ENCODE measurements around the gene ANKRD63. TPM values are rescaled to one million over a fixed set of nuclear protein-coding genes. Genes with fewer than 3 reads are reported as not detected.

ANKRD63 gene
- total and polyA plus RNA-seq, 2 donors (not counting 1 experiment from before 2014, with no cell fraction given) = not detected

GRCh38 chr15:40297356-40297755, 14.5 kb upstream of the ANKRD63 start:
- no peak overlapping the region for H3K9ac ChIP-seq (ENCODE audit: insufficient read depth, low read length)
- H3K4me3 ChIP-seq (replicated peaks in 1 of 4; ENCODE audit: control extremely low read depth in 1 of 4, insufficient read depth in 1 of 4, low read depth in 3 of 4, low read length in 4 of 4) = no peak overlapping the region
- no peaks in the 10 kb centered on the region for H3K9me3 ChIP-seq (ENCODE audit: control insufficient read depth, insufficient read depth, low read depth, low read length)
- H3K27ac ChIP-seq (ENCODE audit: insufficient read depth, low read length) = no peak overlapping the region
- TF ChIP-seq EZH2 (IDR thresholded peaks at IDR 0.05; ENCODE audit: low read length, missing control alignments) = no peak
- TF ChIP-seq, protein P1, sequence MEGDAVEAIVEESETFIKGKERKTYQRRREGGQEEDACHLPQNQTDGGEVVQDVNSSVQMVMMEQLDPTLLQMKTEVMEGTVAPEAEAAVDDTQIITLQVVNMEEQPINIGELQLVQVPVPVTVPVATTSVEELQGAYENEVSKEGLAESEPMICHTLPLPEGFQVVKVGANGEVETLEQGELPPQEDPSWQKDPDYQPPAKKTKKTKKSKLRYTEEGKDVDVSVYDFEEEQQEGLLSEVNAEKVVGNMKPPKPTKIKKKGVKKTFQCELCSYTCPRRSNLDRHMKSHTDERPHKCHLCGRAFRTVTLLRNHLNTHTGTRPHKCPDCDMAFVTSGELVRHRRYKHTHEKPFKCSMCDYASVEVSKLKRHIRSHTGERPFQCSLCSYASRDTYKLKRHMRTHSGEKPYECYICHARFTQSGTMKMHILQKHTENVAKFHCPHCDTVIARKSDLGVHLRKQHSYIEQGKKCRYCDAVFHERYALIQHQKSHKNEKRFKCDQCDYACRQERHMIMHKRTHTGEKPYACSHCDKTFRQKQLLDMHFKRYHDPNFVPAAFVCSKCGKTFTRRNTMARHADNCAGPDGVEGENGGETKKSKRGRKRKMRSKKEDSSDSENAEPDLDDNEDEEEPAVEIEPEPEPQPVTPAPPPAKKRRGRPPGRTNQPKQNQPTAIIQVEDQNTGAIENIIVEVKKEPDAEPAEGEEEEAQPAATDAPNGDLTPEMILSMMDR (conservative IDR thresholded peaks at IDR 0.05 in 1 of 2, IDR thresholded peaks at IDR 0.05 in 1 of 2; ENCODE audit: low read depth in 1 of 2, low read length in 2 of 2) = no peak
- H3K4me1 ChIP-seq (ENCODE audit: control insufficient read depth, extremely low read depth, insufficient read depth, low read length) = no peaks in the 10 kb centered on the region
- no peak overlapping the region for H2AFZ ChIP-seq (ENCODE audit: low read length)
- H3K36me3 ChIP-seq (ENCODE audit: control insufficient read depth, insufficient read depth, low read length) = no peaks in the 10 kb centered on the region
- no peak for DNase-seq (ENCODE audit: low read depth in 2 of 2)
- H4K20me1 ChIP-seq (ENCODE audit: control insufficient read depth, extremely low read depth, insufficient read depth, low read length) = no peaks in the 10 kb centered on the region
- H3K27me3 ChIP-seq (ENCODE audit: control insufficient read depth, insufficient read depth, low read length) = peaks cover 26% of the 10 kb centered on the region
- no peak overlapping the region for H3K4me2 ChIP-seq (ENCODE audit: extremely low read depth, insufficient read depth, low read length)
- H3K79me2 ChIP-seq (ENCODE audit: control insufficient read depth, insufficient read depth, low read length) = no peaks in the 10 kb centered on the region

DNA sequence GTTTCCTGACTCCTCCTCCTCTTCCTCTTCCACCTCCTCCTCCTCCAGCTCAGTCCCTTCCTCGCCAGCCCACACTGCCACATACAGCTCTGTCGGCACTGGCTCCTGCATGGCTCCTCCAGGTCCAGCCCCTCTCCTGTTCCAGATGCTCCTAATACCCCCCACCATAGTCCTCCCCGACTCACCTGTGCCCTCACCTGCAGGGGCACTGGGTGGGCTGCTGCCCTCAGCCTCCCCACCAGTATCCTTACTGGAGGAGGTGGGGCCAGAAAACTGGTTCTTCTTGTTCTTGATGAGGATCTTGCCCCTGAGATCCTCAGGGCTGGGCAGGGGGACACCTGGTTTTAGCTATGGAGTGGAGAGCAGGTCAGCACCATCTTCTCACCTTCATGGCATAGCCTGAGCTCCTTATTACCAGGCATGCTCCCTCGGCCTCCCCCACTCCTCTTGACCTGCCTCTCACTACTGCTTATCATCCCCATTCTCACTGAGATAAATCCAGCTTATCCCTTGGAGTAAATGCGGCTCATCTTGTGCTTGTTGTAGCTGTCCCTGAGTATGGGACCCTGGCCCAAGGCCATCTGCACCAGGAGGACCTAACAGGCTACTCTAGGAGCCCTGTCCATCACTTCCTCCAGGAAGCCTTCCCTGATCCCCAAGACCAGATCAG, 13.8 kb upstream of the ANKRD63 start:
- no peak overlapping the region for H3K27ac ChIP-seq (ENCODE audit: insufficient read depth, low read length)
- no peak overlapping the region for H3K9ac ChIP-seq (ENCODE audit: insufficient read depth, low read length)
- no peaks in the 10 kb centered on the region for H3K79me2 ChIP-seq (ENCODE audit: control insufficient read depth, insufficient read depth, low read length)
- H3K27me3 ChIP-seq (ENCODE audit: control insufficient read depth, insufficient read depth, low read length) = peaks cover 33% of the 10 kb centered on the region
- H3K4me1 ChIP-seq (ENCODE audit: control insufficient read depth, extremely low read depth, insufficient read depth, low read length) = no peaks in the 10 kb centered on the region
- DNase-seq (ENCODE audit: low read depth in 2 of 2) = no peak
- no peak overlapping the region for H2AFZ ChIP-seq (ENCODE audit: low read length)
- no peaks in the 10 kb centered on the region for H4K20me1 ChIP-seq (ENCODE audit: control insufficient read depth, extremely low read depth, insufficient read depth, low read length)
- no peak for TF ChIP-seq EZH2 (IDR thresholded peaks at IDR 0.05; ENCODE audit: low read length, missing control alignments)
- TF ChIP-seq, protein P1 (conservative IDR thresholded peaks at IDR 0.05 in 1 of 2, IDR thresholded peaks at IDR 0.05 in 1 of 2; ENCODE audit: low read depth in 1 of 2, low read length in 2 of 2) = no peak
- H3K4me3 ChIP-seq (replicated peaks in 1 of 4; ENCODE audit: control extremely low read depth in 1 of 4, insufficient read depth in 1 of 4, low read depth in 3 of 4, low read length in 4 of 4) = no peak overlapping the region
- no peaks in the 10 kb centered on the region for H3K36me3 ChIP-seq (ENCODE audit: control insufficient read depth, insufficient read depth, low read length)
- H3K4me2 ChIP-seq (ENCODE audit: extremely low read depth, insufficient read depth, low read length) = no peak overlapping the region
- no peaks in the 10 kb centered on the region for H3K9me3 ChIP-seq (ENCODE audit: control insufficient read depth, insufficient read depth, low read depth, low read length)

DNA sequence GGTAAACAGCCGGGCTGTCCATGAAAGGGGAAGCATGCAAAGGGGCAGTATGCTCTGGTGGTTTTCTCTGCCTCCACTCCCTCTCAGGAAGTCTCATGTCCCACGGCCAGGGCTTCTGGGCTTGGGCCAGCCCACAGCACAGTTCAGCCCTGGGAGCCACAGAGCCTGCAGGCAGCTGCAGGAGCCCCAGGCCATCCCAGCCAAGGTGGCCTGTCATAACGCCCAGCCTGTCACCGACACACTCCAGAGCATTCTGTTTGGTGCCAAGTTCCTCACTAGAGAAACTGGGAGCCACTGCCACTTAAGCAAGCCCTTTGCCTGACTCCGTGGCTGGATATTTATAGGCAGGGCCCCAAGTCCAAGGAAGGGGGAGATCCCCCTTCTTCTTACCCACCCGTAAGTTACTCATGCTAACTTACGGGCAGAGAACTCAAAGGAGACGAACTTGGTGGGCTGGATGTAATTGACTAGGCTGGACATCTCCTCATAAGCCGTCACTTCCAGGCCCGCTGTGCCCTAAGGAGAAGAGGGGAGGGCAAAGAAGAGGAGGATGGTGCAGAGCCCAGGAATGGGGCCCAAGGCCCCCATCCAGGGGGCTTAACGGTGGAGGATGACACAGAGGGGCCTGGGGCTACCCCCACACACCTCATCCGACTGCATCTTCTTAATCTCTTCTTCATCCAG, 13.2 kb upstream of the ANKRD63 start:
- Histone ChIP-seq H2AFZ (ENCODE audit: low read length) (no peak overlapping the region), H3K36me3 (ENCODE audit: control insufficient read depth, insufficient read depth, low read length) (no peaks in the 10 kb centered on the region), H3K27ac (ENCODE audit: insufficient read depth, low read length) (no peak overlapping the region)

More for the DNA sequence above, 13.2 kb upstream of the ANKRD63 start:
- DNase-seq (ENCODE audit: low read depth in 2 of 2) = no peak
- Histone ChIP-seq H3K79me2 (ENCODE audit: control insufficient read depth, insufficient read depth, low read length) (no peaks in the 10 kb centered on the region), H3K27me3 (ENCODE audit: control insufficient read depth, insufficient read depth, low read length) (peaks cover 36% of the 10 kb centered on the region), H3K9ac (ENCODE audit: insufficient read depth, low read length) (no peak overlapping the region), H3K4me3 (replicated peaks in 1 of 4; ENCODE audit: control extremely low read depth in 1 of 4, insufficient read depth in 1 of 4, low read depth in 3 of 4, low read length in 4 of 4) (no peak overlapping the region), H4K20me1 (ENCODE audit: control insufficient read depth, extremely low read depth, insufficient read depth, low read length) (no peaks in the 10 kb centered on the region), H3K9me3 (ENCODE audit: control insufficient read depth, insufficient read depth, low read depth, low read length) (no peaks in the 10 kb centered on the region), H3K4me2 (ENCODE audit: extremely low read depth, insufficient read depth, low read length) (no peak overlapping the region), H3K4me1 (ENCODE audit: control insufficient read depth, extremely low read depth, insufficient read depth, low read length) (no peaks in the 10 kb centered on the region)
- TF ChIP-seq, protein P1 (conservative IDR thresholded peaks at IDR 0.05 in 1 of 2, IDR thresholded peaks at IDR 0.05 in 1 of 2; ENCODE audit: low read depth in 1 of 2, low read length in 2 of 2) = no peak
- TF ChIP-seq EZH2 (IDR thresholded peaks at IDR 0.05; ENCODE audit: low read length, missing control alignments) = no peak

Measured in fibroblast of lung (primary cell).